GM19035 (cell line): ENCODE measurements around the gene NKTR.
"Not testable (repeated sequence)": the region's sequence is repeated elsewhere in the genome, so short reads cannot be mapped to it uniquely, and the experiment has no call there.

Experiments used
- ATAC-seq: cut with Tn5 transposase; IDR thresholded peaks from one replicate; pipeline ENCODE4 v1.9.1; 2021; ENCODE audit not compliant: unreplicated experiment

The NKTR gene

GRCh38 chr3:42595682-42596081 is 4.8 kb upstream of the NKTR start:
- ATAC-seq: no peak

GRCh38 chr3:42597098-42597497 is 3.4 kb upstream of the NKTR start:
- not testable (repeated sequence) for ATAC-seq

GRCh38 chr3:42600958-42601675 is 631 bp downstream of the NKTR start:
- peak; percentile 19 for ATAC-seq

DNA sequence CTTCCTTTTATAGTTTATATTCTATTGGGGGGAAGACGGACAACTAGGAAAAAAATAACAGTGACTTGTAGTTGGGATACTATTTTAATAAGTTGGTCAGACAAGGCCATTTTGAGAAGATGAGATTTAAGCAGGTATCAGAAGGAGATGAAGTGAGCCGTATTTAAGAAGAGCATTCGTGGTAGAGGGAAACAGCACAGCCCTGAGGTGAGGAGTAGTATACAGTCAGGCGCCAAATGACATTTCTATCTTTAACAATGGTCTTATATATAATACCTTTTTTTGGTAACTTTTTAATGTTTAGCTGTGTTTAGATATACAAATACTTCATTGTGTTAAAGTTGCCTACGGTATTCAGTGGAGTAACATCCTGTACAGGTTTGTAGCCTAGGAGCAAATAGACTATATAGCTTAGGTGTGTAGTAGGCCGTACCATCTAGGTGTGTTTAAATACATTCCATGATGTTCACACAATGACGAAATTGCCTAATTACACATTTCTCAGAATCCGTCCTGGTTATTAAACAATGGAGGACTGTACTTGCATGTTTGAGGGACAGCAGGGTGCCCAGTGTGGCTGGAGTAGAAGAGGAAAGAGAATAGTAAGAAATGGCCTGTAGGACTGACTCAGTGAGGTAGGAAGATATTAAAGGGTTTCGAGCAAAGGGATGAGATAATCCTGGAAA is 1.6 kb downstream of the NKTR start:
- no peak for ATAC-seq

DNA sequence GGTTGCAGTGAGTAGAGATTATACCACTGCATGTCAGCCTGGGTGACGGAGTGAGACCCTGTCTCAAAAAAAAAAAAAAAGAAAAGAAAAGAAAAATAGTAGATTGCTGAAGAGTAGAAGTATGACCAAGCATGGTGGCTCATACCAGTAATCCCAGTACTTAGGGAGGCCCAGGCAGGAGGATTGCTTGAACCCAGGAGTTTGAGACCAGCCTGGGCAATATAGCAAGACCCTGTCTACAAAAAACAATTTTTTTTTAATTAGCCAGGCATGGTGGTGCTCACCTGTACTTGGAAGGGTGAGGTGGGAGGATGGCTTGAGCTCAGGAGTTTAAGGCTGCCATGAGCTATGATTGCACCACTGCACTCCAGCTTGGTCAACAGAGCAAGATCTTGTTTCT is 2.5 kb downstream of the NKTR start:
- no peak for ATAC-seq

DNA sequence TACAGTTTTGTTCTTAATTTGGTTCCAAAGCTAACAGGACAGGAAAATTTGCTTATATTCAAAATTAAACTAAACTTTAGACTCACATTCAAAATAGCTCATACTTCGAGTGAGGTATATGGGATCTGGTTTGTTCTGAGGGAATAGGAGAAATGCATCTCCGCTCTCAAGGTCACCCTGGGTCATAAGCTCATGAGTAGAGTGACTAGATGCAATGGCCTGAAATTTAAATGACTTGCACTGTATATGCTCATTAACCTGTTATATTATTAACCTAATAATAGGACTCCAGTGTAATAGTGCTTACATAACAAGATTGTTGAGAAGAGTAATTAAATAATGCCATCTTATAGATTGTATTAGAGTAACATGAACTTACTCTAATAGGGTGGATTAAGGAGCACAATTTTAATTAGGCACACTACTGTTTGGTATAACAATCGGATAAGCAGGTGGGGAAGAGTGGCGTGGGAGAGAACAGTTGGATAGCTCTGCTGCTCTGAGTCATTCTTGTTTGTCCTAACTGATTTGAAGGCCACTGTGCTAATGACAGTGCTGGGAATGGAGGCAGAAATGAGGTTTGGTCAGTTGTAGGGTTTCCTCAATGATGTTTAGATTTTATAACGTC is 5.2 kb downstream of the NKTR start:
- no peak for ATAC-seq

- ATAC-seq: no peak
Measured at GRCh38 chr3:42608581-42608980, 8.1 kb downstream of the NKTR start.

DNA sequence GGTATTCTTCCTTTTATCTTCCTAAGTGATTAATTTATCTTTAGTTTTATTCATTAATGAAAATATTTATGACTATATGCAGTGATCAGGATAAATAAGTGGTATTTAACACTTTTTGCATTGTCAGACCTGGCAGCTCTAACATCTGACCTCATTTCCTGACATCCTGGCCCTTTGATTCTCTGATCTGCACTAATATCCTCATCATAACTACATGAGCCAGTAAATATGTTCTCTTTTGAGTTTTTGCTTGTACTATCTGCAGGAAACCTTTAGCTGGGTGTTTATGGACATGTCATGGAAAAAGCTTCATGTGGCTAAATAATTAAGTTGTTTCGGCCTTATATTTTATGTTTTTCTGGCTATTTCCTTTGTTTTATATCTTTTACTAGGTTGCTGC is 10.5 kb downstream of the NKTR start:
- no peak for ATAC-seq

DNA sequence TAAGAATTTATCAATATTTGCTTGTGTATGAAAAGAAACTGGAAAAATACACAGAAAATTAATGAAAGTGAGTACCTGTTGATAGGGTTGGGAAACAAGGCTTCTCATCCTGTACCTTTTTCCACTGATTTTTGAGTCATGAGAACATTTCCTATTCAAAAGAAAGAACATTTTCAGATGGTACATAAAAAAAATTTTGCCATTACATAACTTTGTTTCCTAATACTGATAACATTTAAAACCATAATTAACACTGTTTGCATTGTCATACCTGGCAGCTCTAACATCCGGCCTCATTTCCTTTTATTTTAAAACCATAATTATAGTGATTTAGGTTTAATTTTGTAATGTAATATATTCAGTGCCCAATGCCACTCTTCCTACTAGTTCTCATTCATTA is 11.7 kb downstream of the NKTR start:
- ATAC-seq: no peak

- no peak for ATAC-seq
Measured at GRCh38 chr3:42612928-42613327, 12.4 kb downstream of the NKTR start.

DNA sequence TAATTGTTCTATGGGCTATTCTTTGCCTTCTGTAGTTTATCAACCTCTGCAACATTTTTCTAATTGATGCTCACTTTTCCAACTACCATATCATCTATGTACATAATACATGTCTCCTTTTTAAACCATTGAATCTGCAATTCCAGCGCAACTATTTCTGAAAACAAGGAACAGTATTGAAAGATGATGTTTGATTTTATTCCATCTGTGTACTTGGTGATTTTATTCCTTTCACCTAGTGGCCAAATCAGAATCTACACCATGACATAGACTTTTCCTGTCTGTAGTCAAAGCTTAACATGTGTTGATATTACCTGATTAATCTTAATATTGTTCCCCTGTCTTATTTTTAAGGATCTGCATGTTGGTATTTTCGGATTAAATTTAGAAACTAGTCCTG is 13.0 kb downstream of the NKTR start:
- no peak for ATAC-seq

DNA sequence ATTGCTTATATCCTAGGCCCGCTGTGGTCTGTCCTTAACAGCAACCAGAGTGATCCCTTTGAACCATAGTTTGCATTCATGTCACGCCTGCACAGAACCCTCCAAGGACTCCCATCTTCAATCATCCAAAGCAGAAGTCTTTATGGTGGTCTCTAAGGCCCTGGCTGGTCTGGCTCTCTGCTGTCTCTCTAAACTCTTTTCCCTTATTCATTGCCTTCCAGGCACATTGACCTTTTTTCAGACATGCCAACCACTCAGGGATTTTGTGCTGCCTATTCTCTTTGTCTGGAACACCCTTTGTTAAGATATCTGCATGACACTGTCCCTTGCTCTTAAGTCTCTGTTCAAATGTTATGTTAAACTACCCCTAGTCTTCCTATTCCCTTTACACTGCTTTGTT is 31.1 kb downstream of the NKTR start:
- no peak for ATAC-seq

- ATAC-seq: no peak
Measured at GRCh38 chr3:42632146-42632545, 31.7 kb downstream of the NKTR start.

DNA sequence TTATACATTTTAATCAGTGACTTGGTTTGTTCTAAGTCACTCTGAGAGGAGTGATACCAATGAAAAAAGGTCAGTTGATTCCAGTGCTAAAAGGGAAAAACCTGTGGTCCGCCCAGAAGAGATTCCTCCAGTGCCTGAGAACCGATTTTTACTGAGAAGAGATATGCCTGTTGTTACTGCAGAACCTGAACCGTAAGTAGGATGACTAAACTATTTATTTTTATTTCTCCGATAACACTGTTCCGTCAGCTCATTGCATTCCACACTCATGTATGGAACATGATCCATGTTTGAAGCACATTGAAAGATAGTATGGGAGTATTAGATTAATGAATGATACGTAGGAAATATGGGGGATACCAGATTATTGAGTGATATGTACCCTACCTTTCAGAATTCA is 33.1 kb downstream of the NKTR start:
- no peak for ATAC-seq

DNA sequence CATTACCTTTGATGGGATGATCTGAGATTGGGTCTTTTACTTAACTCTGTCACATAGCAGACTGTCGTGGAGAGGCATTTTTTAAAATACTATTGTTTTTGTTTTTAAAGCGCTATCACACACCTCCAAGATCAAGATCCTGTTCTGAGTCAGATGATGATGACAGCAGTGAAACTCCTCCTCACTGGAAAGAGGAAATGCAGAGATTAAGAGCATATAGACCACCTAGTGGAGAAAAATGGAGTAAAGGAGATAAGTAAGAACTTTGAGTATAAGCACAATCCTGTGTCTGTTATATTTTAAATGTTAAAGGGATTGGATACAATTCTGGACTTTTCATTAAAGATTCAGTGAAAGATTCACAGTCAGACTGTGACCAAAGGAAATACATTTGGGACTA is 34.6 kb downstream of the NKTR start:
- no peak for ATAC-seq

DNA sequence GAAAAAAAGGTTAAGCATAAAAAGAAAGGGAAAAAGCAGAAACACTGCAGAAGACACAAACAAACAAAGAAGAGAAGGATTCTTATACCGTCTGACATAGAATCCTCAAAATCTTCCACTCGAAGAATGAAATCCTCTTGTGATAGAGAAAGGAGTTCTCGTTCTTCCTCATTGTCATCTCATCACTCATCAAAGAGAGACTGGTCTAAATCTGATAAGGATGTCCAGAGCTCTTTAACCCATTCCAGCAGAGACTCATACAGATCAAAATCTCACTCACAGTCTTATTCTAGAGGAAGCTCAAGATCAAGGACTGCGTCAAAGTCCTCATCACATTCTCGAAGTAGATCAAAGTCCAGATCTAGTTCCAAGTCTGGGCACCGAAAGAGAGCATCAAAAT is 36.5 kb downstream of the NKTR start:
- no peak for ATAC-seq

GRCh38 chr3:42638339-42638842 is 37.9 kb downstream of the NKTR start:
- ATAC-seq: no peak

DNA sequence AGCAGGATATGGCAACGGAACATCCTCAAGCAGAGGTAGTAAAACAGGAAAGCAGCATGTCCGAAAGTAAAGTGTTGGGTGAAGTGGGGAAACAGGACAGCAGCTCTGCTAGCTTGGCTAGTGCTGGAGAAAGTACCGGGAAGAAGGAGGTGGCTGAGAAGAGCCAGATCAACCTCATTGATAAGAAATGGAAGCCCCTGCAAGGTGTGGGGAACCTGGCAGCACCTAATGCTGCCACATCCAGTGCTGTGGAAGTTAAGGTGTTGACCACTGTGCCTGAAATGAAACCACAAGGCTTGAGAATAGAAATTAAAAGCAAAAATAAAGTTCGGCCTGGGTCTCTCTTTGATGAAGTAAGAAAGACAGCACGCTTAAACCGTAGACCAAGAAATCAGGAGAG is 38.7 kb downstream of the NKTR start:
- no peak for ATAC-seq

GRCh38 chr3:42640129-42640528 is 39.6 kb downstream of the NKTR start:
- no peak for ATAC-seq

DNA sequence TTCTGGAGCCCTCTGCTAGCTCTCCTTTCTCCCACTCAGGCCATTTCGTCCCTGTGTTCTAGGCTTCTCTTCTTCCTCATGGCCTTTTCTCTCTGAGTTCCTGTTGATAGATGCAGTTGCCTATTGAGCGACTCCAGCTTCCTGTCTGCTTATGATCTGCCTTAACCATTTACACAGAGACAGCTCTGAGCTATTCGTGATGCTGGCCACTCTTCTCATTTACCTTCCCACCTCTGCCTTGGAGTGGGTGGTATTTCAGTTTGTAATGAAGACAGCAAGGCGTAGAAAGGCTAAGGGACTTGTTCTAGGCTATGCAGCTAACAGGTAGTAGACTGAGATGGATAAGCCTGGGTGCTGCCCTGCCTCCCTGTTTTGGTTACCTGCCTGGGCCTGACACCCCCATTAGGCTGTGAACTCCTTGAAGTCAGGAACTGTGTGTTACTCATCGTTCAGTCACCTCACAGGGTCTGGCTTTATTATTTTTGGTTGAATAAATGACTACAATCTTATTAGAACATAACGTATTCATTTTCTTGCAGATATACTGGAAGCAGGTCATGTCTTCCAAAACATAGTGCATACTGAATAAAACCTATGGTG is 40.4 kb downstream of the NKTR start:
- ATAC-seq: no peak

- no peak for ATAC-seq
Measured at GRCh38 chr3:42647821-42648459, 47.5 kb downstream of the NKTR start.
